ENCODE data around the gene ALPL. TPM values are rescaled to one million over a fixed set of nuclear protein-coding genes. Genes with fewer than 3 reads are reported as not detected.
A peak's percentile ranks its signal among the peaks of the same experiment; 100 is the strongest.

The ALPL gene
- total RNA-seq, 1 experiment from 2014 or later: not detected

GRCh38 chr1:21614419-21615115 is 105.3 kb downstream of the ALPL start:
- no peak for DNase-seq (ENCODE audit: low read depth)

GRCh38 chr1:21616372-21616771 is 107.1 kb downstream of the ALPL start:
- DNase-seq (ENCODE audit: low read depth): no peak

- DNase-seq (ENCODE audit: low read depth): no peak
These were observed 108.0 kb downstream of the ALPL start for GRCh38 chr1:21617126-21617738.

- no peak for DNase-seq (ENCODE audit: low read depth)
These were observed 108.8 kb downstream of the ALPL start for GRCh38 chr1:21618059-21618458.

GRCh38 chr1:21618561-21619374 is 109.5 kb downstream of the ALPL start:
- DNase-seq (ENCODE audit: low read depth): no peak

- DNase-seq (ENCODE audit: low read depth): no peak
These were observed 110.2 kb downstream of the ALPL start for GRCh38 chr1:21619375-21619947.

GRCh38 chr1:21620011-21620410 is 110.8 kb downstream of the ALPL start:
- DNase-seq (ENCODE audit: low read depth): no peak

- no peak for DNase-seq (ENCODE audit: low read depth)
These were observed 111.3 kb downstream of the ALPL start for GRCh38 chr1:21620496-21620895.

- no peak for DNase-seq (ENCODE audit: low read depth)
These were observed 111.8 kb downstream of the ALPL start for GRCh38 chr1:21621051-21621450.

GRCh38 chr1:21621761-21622436 is 112.7 kb downstream of the ALPL start:
- DNase-seq (ENCODE audit: low read depth): no peak

GRCh38 chr1:21622466-21623315 is 113.5 kb downstream of the ALPL start:
- DNase-seq (ENCODE audit: low read depth): no peak

- no peak for DNase-seq (ENCODE audit: low read depth)
These were observed 114.3 kb downstream of the ALPL start for GRCh38 chr1:21623410-21623961.

- DNase-seq (ENCODE audit: low read depth): no peak
These were observed 115.6 kb downstream of the ALPL start for GRCh38 chr1:21624571-21625389.

- DNase-seq (ENCODE audit: low read depth): no peak
These were observed 116.4 kb downstream of the ALPL start for GRCh38 chr1:21625390-21626190.

- peak; percentile 14 for DNase-seq (ENCODE audit: low read depth)
These were observed 117.7 kb downstream of the ALPL start for GRCh38 chr1:21626921-21627339.
